CMK (cell line): ENCODE measurements around the gene MIER2.

Experiments
- DNase-seq: peaks from one replicate; pipeline ENCODE4 v3.0.0-alpha.2; 2010; ENCODE audit warnings: low read depth

MIER2 gene

GRCh38 chr19:307111-307531, 37.5 kb downstream of the MIER2 start:
- no peak for DNase-seq

- no peak for DNase-seq
These were observed 38.3 kb downstream of the MIER2 start for GRCh38 chr19:306151-306900.

- DNase-seq: no peak
These were observed 39.1 kb downstream of the MIER2 start for GRCh38 chr19:305240-306150.

- DNase-seq: no peak
These were observed 47.9 kb downstream of the MIER2 start for GRCh38 chr19:296476-297225.

GRCh38 chr19:295687-296370, 48.8 kb downstream of the MIER2 start:
- DNase-seq: no peak

GRCh38 chr19:294946-295686, 49.5 kb downstream of the MIER2 start:
- DNase-seq: no peak

- no peak for DNase-seq
These were observed 50.2 kb downstream of the MIER2 start for GRCh38 chr19:294341-294945.

- no peak for DNase-seq
These were observed 51.0 kb downstream of the MIER2 start for GRCh38 chr19:293436-294110.

- DNase-seq: no peak
These were observed 51.6 kb downstream of the MIER2 start for GRCh38 chr19:292951-293350.

- no peak for DNase-seq
These were observed 52.2 kb downstream of the MIER2 start for GRCh38 chr19:292281-292884.

- DNase-seq: no peak
These were observed 52.9 kb downstream of the MIER2 start for GRCh38 chr19:291561-292280.

- no peak for DNase-seq
These were observed 53.5 kb downstream of the MIER2 start, which contains the start of gene PLPP2 for GRCh38 chr19:291006-291521. Gene PLPP2, minus strand, starts transcription at chr19:291403. Its CDS starts 67 bp downstream, at chr19:291336.

- no peak for DNase-seq
These were observed 54.1 kb downstream of the MIER2 start for GRCh38 chr19:290372-291005.

GRCh38 chr19:289651-290371, 54.8 kb downstream of the MIER2 start:
- DNase-seq: no peak

- no peak for DNase-seq
These were observed 55.7 kb downstream of the MIER2 start for GRCh38 chr19:288911-289310.

- DNase-seq: no peak
These were observed 57.2 kb downstream of the MIER2 start for GRCh38 chr19:287381-287871.

GRCh38 chr19:283395-283794, 61.2 kb downstream of the MIER2 start:
- DNase-seq: no peak
